HG02623 (cell line): Measurements from ENCODE around the gene CLEC1B.
"Not testable (repeated sequence)": the region's sequence is repeated elsewhere in the genome, so short reads cannot be mapped to it uniquely, and the experiment has no call there.

Source experiments
- ATAC-seq: cut with Tn5 transposase; IDR thresholded peaks from one replicate; pipeline ENCODE4 v1.9.1; 2021; ENCODE audit warnings: moderate library complexity; ENCODE audit not compliant: unreplicated experiment

CLEC1B gene

DNA sequence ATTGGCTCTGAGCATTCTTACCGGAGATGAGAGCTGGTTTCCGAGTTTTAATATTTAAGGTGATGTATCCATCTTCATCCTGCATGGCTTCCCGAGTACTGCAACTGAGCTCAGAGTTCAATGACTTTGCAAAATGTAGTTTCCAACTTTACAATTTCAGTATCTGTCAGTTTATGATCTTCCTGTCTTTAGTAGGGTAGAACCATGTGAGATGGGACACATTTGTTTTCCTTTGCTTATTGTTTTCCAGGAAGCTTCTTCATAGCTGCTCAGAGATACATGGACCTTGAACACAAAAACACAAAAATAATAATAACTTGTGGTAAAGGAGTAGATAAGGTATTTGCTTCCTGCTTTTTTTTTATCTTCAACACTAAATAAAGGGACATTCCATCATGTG, at the start of gene CLEC1B:
Gene CLEC1B (minus strand): TSS at position 106 of the 400 bp plus-strand sequence. CDS start 21 bp downstream, at position 85.
- ATAC-seq, result no peak

DNA sequence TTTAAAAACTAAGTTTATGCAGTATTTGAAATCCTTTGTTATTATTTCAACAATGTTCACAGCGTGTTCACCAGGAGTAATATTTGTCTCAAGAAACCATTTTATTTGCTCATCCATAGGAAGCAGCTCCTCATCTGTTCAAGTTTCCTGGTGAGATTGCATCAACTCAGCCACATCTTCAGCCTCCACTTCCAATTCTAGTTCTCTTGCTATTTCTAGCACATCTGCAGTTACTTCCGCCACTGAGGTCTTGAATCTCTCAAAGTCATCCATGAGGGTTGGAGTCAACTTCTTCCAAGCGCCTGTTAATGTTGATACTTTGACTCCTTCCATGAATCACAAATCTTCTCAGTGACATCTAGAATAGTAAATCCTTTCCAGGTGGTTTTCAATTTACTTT, 49.6 kb upstream of the CLEC1B start:
- no peak for ATAC-seq

DNA sequence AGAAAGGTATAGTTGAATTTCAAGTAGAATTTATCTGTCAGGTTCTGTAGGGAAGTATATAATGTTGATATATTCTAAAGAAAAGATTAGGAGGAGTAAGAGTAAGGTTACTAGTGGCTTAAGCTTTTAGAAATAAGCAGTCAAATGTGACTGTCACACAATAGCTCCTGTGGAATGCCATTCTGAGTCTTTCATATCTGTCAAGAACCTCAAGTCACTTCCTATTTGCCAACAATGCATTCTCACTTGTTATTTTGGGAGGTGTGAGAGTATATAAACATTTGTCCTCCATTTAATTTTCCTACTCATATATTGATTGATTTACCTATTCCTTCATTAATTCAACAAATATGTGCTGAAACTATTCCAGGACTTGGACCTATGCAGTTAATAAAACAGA, 43.2 kb upstream of the CLEC1B start:
- ATAC-seq, result no peak

DNA sequence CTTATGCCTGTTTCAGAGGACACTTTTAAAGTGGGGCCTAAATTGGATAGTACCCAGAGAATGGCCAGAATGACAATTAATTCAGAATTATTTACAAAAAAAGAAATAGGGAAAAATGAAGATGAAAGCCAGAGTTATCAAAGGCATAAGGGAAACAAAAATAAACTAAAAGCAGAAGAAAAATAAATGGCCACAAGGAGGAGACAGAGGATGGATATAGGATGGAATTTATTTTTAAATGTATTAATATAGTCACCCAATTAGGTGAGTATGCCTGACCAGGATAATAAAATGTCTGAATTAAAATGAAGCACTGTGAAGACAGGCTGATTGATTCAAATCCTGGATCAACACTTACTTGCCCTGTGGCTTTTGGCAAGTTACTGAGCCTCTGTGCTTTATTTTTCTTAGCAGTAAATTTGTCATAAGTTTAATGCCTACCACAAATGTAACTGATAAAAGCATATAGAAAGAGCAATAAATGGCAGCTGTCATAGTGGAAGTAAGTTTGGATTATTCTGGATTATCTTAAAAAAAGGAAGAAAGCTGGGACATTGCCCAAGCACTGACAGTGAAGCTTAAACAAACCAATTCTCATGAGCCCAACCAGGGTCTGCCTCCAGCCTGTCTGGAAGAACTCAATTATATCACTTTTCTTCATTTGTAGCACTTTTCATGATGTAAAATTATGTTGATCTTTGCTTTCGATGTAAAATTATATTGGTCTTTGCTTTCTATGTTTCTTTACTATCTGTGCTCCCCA, 35.0 kb upstream of the CLEC1B start:
- ATAC-seq, result no peak

DNA sequence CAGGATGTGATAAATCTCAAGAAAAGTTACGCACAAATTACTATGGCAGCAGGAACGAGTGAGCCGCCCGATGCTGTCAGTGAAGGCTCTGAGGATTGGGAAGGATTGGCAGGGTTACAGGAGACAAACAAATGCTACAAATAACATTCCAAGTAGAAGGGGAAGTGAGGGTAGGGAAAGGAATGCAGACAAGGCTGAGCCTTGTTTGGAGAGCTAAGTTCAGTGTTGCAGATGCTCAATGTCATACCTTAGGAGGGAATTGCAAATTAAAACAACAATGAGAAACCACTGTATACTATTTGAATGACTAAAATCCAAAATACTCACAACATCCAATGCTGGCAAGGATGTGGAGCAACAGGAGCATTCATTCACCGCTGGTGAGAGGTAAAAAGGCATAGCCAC, 32.9 kb upstream of the CLEC1B start:
- ATAC-seq, result no peak

DNA sequence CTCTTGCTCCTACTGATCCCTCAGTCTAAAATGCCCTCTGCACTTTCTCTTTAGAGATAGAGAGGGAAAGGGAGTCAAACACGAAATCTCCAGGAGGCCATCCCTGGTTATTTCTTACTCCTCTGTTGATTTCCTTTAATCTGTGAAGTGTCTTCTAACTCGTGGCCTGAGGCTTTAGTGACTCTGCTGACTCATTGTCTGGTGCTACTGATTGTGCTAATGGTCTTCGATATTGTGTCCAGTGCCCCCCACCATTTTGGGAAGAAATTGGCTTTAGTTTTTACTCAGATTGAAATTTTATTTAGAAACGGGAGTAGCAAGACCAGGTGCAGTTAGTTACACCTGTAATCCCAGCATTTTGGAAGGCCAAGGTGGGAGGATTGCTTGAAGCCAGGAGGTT, 32.4 kb upstream of the CLEC1B start:
- ATAC-seq, result no peak

DNA sequence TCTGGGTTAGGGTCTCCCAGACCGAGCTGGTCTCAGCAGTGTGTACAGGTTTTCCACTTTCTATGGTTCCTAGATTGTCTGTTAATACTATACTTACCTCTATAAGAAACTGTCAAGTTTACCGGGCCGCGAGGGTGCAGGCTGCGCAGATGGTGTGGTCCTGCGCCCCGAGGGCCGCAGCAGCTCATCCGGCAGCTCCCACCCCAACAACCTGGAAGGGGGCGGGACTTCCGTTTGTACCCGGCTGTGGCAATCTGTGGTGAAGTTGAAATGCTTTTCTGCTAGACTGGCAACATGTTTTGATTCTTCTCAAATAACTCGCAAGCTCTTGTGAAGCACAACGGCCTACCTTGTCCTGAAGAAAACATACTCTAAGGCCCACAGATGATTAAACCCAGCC, 31.5 kb upstream of the CLEC1B start, which contains the start of gene CLEC9A:
Gene CLEC9A (plus strand): TSS at position 237 of the 400 bp plus-strand sequence. CDS start 22,006 bp downstream, outside the sequence.
- no peak for ATAC-seq

DNA sequence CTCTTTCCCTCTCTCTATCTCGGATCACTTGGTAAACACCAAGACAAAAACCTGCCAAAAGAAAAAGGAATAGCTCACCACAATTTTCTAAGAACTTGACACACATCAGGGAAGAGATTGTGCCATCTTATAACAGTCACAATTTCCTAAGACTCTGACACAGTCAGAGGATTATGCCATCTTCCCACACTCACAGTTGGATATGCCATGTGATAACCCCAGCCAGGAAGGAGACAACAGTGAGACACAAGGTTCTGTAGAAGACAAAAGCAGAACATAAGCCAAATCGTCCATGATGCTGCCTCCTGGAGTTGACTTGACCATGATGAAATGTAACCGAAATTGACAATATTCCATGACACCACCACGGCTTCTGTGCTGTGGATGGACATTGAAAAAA, 28.8 kb upstream of the CLEC1B start:
- ATAC-seq, result no peak

DNA sequence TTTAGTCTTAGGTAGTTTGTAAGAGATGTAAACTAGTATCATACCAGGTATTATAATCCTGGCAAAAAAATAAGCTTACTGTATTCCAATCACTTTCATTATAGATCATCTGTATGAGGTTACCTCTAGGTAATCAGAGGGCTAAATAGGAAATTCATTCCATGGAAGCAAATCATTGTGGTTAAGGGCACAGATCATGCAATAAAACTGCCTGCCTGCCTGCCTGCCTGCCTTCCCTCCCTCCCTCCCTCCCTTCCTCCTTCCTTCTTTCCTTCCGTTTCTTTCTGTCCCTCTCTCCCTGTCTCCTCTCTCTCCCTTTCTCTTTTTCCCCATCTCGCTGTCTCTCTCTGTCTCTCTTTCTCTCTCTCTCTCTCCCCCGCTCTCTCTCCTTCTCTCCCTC, 28.4 kb upstream of the CLEC1B start:
- ATAC-seq, result no peak

DNA sequence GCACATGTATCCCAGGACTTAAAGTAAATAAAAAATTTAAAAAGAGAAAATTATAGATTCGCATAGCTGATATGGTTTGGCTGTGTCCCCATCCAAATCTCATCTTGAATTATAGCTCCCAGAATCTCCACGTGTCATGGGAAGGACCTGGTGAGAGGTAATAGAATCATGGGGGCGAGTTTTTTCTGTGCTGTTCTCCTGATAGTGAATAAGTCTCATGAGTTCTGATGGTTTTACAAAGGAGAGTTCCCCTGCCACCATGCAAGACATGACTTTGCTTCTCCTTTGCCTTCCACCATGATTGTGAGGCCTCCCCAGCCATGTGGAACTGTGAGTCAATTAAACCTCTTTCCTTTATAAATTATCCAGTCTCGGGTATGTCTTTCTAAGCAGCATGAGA, 27.7 kb upstream of the CLEC1B start:
- not testable (repeated sequence) for ATAC-seq

DNA sequence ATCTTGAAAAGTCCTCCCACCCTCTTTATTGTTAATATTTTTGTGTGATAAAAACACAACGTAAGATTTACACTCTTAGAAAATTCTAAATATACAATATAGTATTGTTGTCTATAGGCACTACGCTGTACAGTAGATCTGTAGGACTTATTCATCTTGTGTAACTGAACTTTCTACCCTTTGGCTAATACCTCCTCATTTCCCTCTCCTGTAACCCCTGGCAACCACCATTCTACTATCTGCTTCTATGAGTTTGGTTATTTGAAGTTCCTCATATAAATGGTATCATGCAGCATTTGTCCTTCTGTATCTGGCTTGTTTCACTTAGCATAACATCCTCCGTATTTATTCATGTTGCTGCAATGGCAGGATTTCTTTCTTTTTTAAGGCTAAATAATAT, 26.3 kb upstream of the CLEC1B start:
- no peak for ATAC-seq

DNA sequence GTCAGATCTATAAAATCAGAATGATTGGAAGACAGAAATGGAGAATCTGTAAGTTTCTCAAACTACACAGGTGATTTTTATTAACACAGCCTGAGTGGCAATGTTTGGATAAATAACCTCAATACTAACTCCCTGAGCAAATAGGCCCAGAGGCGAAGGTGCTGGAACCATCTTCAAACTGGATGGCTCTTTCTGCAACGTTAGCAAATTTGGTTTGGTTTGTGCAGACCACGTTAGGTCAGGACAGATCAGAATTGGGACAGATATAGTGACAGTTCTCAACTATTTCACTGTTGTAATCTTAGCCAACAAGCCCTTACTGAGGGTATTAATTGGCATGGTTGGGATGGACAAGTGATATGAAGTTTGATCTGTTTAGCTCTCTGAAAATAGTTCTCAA, 22.4 kb upstream of the CLEC1B start:
- no peak for ATAC-seq

DNA sequence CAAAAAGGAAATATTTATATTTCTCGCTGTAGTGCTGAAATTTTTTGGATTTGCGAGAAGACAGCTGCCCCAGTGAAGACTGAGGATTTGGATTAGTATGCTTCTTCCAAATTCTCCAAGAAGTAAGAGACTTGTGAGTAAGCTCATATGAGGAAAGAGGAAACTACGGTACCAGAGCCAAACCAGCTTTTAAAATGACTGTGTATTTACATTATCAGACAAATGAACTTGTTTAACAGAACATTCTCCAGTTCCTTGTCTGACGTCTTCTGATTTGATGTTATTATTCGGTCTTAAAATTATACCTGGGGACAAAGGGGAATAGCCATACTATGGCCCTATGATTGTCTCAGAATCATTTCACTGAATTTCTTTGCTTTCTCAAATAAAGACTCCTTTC, 19.5 kb upstream of the CLEC1B start:
- ATAC-seq, result no peak

DNA sequence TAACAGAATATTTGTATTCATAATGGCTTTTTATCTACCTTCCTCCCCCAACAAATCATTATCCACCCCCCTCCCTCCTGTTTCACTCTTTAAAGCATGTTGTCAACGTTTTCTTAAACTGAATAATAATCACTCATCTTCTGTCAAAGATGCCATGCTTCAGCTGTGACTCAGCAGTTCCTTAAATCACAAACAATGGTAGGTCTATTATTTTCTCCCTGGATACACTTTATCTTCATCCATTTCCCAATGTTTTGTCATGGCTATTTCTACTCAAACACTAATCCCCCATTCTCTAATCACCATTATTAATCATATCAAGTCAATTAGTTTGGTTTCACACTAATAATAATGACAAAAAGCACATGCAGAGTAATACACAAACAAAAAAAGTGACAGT, 18.0 kb upstream of the CLEC1B start:
- no peak for ATAC-seq

DNA sequence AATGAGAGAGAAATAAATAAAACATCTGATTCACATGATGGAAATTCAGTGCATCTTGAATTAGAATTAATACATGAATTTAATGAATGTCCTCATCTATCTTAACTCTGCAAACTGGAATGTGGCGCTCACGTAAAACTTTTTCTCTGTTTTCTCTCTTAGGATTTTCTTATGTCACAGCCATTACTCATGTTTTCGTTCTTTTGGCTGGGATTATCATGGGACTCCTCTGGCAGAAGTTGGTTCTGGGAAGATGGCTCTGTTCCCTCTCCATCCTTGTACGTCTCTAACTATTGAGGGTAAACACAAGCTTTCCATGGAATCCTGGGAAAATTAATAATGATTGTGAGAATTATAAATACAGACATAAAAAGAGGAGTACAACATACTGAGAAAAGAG, 16.5 kb upstream of the CLEC1B start:
- ATAC-seq, result no peak

DNA sequence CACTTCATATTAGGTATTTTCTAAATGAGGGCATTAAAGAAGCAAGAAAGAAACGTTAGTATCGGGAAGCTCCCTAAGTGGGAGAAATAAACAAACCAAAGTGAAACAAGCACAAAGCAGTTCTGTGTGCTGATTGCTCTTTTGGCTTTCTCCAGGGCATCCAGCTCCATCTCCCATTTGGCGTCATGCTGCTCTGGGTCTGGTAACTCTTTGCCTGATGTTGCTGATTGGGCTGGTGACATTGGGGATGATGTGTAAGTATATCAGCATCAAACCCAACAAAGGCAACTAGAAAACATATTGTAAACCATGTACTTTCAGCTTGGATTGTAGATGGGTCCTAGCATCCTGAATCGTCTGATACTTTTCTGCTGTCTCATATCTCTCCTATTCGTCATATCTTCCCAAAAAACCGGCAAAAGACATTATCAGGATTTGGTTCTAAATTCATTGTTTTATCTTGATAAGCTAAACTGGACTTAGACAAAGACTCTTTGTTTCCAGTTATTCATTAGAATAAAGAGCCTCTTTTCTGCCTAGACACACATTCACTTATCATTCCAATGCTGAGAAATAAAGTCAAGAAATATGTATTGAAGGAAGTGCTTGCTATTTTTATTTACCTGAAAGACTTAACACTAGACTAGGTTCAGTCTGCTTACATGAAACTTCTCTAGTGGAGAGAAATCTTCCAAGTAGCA, 13.9 kb upstream of the CLEC1B start:
- no peak for ATAC-seq

DNA sequence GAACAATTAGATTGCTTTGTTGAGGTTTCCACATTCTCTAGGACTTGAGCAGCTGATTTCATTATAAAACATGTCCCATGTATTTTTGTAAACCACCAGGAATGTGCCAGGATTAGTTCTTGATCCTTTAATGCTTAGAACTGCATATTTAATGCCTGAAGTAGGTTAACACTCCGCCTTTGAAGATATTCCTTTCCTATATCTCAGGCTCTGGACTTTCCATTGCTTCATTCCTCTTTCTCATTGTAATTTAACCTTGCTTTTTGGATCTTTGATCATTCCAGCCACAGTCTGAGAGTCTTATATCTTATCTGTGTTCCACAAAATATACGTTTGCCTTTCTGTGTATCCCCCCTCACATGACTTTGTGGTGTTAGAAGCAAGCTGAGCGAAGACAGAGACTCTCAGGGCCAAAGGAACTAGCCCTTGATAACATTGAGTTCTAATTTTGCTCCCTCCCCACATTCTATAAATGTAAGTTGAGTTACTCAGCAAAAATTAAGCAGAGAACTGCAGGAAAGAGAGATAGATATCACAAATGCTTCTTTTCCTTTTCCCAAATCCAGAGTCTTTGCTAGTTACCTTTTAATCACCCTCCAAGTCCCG, 2.4 kb upstream of the CLEC1B start:
- ATAC-seq, result no peak

DNA sequence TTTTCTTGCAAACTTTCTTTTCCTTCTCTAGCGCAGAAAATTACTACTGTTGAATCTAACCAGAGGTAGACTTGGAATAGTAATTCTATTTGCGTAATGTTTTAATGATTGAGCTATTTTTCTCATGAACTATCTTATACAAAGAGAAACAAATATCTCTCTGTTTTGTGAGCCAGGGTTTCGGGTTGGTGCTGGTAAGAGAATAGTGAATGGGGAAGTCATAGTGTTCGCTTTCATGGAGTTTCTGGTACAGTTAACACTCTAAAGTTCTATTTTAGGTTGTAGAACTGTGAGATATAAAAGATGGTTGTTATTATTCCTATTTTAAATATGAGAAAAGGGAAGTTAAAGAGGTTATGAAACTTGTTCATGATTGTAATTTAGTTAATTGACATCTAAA, 6.6 kb downstream of the CLEC1B start:
- ATAC-seq, result no peak

DNA sequence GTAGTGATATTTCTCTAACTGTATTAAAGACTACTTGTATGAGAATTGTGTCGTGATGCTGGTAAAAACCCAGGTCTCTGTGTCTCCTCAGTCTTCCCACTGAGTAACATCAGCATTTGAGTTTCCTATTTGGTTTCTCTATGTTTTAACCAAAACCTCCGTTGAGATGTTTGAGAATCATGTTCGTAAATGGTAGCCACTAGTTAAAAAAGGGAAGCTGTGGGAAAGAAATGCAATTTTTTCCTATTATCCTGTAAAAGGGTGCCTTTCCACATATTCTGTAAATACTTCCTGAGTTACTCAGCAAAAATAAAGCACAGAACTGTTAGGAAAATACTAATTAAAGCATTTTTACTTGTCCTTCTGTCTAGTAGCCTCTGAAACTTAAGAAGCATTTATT, 7.0 kb downstream of the CLEC1B start:
- no peak for ATAC-seq

DNA sequence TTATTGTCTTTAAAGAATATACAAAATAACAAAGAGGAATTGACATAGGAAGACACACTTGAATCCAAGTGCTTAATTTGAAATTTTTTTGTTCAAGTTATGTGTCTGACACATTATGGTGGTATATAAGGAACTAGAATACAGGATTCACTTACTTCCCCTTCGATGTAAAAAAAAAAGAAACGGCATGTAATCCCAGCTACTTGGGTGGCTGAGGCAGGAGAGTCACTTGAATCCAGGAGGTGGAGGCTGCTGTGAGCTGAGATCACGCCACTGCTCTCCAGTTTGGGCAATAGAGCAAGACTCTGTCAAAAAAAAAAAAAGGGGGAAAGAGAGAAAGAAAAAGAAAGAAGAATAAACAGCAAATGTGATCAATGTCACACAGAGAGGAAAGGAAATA, 18.8 kb downstream of the CLEC1B start:
- ATAC-seq, result no peak

DNA sequence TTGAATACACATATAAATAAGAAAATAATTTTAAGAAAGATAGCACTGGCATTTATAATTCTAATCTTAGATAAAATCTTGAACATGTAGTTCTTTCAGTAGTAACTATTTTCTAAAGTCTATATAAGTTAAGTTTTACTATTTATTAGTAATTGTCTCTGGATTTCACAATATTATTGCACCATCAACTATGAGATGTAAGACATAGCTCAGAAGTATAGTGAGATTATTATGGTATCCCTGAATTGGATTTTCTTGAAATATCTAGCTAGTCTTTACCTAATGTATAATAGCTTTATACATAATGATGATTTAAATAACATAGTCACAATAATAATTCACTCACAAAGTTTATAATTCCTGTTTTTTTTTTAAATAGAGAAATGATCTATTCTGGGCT, 21.0 kb downstream of the CLEC1B start:
- no peak for ATAC-seq

DNA sequence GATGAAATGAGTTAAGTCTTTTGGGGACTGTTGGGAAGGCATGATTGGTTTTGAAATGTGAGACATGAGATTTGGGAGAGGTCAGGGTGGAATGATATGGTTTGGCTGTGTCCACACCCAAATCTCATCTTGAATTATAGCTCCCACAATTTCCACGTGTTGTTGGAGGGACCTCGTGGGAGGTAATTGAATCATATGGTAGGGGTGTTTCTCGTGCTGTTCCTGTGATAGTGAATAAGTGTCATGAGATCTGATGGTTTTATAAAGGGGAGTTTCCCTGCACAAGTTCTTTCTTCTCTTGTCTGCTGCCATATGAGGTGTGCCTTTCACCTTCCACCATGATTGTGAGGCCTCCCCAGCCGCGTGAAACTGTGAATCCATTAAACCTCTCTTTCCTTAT, 22.3 kb downstream of the CLEC1B start:
- ATAC-seq, result not testable (repeated sequence)
